GM18498 (cell line): ENCODE data around the gene FRMPD1.
"Not testable (repeated sequence)": the region's sequence is repeated elsewhere in the genome, so short reads cannot be mapped to it uniquely, and the experiment has no call there.

ENCODE experiments used
- ATAC-seq: cut with Tn5 transposase; IDR thresholded peaks from one replicate; pipeline ENCODE4 v1.9.1; 2021; ENCODE audit warnings: mild to moderate bottlenecking, moderate library complexity; ENCODE audit not compliant: unreplicated experiment

The FRMPD1 gene

GRCh38 chr9:37765263-37765662 lies 114.5 kb downstream of the FRMPD1 start:
- ATAC-seq: not testable (repeated sequence)

DNA sequence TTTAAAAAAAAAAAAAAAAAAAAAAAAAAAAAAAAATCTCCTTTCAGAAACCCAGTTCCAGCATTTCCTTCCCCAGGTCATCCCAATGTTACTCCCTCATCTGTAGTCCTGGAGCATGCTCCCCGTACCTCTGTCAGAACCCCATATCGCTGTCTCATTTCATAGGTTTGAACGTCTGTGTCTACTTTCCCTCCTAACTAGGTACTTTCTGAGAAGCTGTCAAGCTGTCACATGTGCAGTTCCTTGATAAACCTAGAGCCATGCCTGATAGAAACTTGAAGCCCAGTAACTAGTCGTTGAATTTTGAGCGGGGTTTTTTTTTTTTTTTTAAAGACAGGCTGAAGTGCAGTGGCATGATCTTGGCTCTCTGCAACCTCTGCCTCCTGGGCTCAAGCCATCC lies 118.6 kb downstream of the FRMPD1 start:
- no peak for ATAC-seq

GRCh38 chr9:37769995-37770394 lies 119.2 kb downstream of the FRMPD1 start:
- ATAC-seq: no peak

- no peak for ATAC-seq
Observed at GRCh38 chr9:37775216-37775919, 124.6 kb downstream of the FRMPD1 start.

GRCh38 chr9:37776328-37776727 lies 125.6 kb downstream of the FRMPD1 start:
- no peak for ATAC-seq

GRCh38 chr9:37778534-37778933 lies 127.8 kb downstream of the FRMPD1 start:
- no peak for ATAC-seq

GRCh38 chr9:37784291-37784615 lies 133.5 kb downstream of the FRMPD1 start:
- no peak for ATAC-seq

DNA sequence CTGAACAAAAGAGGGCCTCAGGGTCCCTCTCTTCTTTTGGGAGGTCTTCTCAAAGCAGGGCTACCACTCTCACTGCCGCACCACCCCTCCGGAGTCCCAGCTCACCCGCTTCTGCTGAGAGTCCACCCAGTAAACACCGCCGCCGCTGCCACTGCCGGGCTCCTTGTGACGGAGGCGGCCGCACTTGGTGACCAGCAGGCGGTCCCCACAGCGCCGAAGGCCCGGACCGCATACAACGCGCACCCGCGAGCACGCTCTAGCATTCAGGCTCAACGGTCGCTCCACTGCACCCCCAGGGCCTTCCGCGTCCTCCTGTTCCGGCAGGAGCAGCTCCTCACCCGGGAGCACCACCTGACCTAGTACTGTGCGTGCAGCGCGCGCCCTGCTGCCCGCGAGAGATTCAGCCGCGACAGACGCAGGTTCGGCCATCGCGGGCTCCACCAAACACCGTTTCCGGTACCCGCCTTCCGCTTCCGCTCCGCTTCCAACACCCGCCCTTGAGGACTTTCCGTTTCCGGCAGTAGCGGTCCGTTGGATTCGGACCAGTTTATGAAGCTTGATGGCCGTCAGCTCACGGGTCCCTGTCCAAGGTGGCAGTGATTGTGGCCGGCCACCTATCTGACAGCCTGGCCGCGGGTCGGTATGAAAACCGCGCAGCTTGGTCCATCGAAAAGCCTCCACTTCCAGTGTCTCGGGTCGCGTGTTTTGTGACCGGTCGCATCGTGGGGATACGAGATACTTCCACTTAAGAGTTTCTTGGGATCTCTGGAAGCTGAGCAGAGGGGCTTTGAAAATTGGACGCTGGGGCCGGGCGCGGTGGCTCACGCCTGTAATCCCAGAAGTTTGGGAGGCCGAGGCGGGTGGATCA lies 134.1 kb downstream of the FRMPD1 start, which contains the start of gene EXOSC3:
TSS of gene EXOSC3 (minus strand) at position 449 of the 868 bp plus-strand sequence. CDS start at position 429, 20 bp downstream.
- ATAC-seq: peak; percentile 93

DNA sequence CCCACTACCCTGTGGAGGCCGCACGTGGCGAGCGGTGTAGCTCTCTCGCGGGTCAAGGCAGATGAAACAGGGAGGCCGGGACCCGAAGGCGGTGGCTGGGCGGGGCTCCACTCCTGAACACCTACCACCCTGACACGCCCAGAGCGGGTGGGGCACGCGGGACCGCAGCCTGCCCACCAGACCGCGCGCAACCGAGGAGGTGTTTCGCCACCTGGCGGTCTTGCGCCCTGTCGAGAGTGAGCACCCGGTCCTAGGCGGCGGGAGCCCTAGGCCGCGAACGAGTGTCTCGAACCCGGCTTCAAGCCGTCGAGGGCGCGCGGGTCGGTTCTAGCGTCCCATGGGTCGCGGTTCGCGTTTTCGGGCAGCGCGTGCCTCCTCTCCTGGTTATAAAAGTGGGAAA lies 136.3 kb downstream of the FRMPD1 start:
- ATAC-seq: no peak

DNA sequence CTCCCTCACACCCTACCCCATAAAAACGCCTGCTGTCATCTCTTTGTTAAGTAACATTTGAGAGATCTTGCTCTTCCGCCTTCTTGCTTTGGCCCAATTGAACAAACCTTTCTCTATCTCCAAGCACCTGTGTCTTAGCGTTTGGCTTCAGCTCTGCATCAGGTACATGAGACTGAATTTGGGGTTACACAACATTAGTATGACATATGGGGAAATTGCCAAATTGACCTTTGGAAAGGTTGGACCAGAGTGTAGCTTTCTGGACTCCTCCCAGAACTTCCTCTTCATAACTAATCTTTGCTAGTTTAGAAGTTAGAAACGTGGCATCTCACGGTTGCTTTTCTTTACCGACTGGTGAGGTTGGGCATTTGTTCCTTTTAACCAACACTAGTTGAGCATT lies 137.6 kb downstream of the FRMPD1 start:
- ATAC-seq: no peak

DNA sequence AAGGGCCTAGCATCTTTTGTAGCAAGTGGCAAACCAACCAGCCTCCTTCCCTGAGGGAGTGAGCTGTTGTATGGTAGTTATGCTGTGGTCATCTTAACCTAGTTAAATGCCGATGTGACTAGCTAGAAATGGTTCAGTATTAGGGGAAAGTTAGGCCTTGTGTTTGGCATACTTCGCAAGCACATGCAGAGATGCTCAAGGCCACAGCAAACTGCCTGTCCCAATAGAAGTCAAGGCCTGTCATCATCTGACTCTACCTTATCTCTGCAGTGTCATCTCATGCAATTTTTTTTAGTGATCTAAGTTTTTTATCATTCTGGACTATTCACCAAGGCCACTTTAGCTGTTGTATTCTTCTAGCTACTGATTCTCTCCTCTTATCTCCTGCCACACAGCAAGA lies 139.3 kb downstream of the FRMPD1 start:
- no peak for ATAC-seq

- no peak for ATAC-seq
Observed at GRCh38 chr9:37792122-37792521, 141.4 kb downstream of the FRMPD1 start.

- no peak for ATAC-seq
Observed at GRCh38 chr9:37796232-37796631, 145.5 kb downstream of the FRMPD1 start.
